Renal cortical epithelial cell (primary cell): ENCODE results near the gene GADD45B. TPM values are rescaled to one million over a fixed set of nuclear protein-coding genes. Genes with fewer than 3 reads are reported as not detected.

Source experiments
- DNase-seq: peaks from one replicate; pipeline ENCODE4 v3.0.0-alpha.2; 2011; ENCODE audit warnings: low read depth
- total RNA-seq: library from RNA; depleted of rRNA; stranded (reverse); fragments of >200 nt; gene quantifications from 2 replicates; pipeline ENCODE4 v1.2.3, GENCODE V29; 2014

The GADD45B gene
- total RNA-seq: 31.4 and 50.2 TPM in 2 replicates

- DNase-seq: peak; percentile 89
Observed at GRCh38 chr19:2475702-2476450, at the start of gene GADD45B. GADD45B (plus strand) TSS chr19:2476127; CDS start chr19:2476359, 232 bp downstream.

GRCh38 chr19:2426611-2427428 is 49.1 kb upstream of the GADD45B start:
- no peak for DNase-seq

DNA sequence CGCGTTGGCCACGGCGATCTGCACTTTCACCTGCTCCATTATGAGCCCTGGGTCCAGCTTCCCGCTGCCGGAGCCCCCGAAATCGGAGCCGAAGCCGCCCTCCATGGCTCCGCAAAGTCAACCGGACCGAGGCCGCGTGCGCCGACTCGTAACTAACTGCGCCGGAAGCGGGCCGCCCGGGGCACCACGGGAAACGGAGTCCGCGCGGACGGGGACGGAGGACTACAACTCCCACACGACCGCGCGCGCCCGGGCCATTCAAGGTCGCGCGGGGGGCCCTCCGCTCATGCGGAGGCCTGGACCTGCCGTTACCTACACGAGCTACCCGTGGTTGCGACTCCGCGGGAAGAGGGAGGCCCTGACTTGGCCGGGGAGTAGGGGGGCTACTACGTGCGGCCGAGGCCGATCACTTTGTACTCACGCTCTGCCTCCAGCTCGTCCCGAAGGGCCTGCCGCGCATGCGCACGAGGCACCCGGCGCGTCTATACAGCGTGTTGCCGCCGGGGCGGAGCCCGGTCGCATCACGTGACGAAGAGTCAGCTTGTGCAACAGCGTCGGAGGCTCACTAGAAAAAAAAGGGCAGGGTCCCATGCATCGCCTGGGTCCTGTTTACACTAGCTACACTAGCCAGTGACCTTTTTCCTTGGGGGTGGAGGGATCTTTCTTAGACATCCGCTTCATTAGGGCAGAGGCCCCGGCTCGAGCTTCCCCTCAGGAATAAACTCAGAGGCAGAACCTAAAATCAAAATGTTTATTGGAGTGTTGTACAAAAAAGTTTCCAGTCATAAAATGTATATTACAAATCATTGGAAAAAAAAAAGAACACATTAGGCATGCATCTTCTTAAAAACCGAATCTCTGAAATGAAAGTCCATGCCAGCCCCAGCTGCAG is 48.3 kb upstream of the GADD45B start, which contains the start of gene TIMM13:
Gene TIMM13, minus strand, starts transcription at position 158 of the 892 bp plus-strand sequence. Its CDS starts 53 bp downstream, at position 105.
- DNase-seq: peak; percentile 89

GRCh38 chr19:2428321-2428690 is 47.6 kb upstream of the GADD45B start:
- DNase-seq: no peak

DNA sequence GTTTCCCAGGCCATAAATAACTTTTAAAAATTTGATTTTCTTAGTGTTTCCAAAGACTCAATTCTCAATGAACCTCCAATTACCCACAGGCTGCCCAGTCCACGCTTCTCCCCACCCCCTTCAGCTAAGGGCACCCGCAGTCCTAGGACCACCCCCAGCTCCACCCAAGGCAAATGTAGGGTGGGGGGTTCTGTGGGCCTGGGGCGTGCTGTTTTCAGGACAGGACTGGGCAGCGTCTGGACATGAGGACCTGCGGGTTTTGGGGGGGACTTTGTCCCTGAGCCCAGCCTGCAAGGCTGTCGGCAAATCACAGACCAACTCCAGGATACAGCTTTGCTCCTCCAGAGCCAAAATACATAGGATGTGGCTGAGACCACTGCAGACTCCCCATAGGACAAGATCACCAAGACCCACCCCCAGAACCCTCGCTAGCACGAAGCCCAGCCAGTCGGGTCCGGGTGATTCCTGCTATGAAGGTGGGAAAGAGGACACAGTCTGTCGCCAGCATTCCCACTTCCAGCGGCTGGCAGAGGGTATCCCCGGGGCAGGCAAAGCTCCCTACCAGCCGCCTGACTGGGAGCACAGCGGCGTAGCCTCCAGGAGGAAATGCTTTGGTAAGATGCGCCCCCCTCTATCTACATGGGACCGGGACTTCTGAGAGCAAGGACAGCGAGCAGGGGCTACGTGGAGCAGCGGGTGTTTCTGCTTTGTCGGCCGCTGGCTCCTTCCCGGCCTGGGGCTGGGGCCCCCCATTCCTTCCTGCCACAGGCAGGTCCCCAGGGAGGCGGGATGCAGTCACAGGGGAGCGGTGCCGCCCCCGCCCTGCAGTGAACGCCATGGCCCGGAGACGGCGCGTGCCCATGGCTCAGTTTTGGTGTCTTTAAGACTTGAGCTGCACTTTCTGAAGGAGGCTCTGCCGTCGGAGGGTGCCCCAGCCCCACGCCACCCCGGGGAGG is 46.9 kb upstream of the GADD45B start:
- no peak for DNase-seq

- no peak for DNase-seq
Observed at GRCh38 chr19:2429917-2430535, 45.9 kb upstream of the GADD45B start.

GRCh38 chr19:2431318-2432055 is 44.4 kb upstream of the GADD45B start:
- DNase-seq: no peak

DNA sequence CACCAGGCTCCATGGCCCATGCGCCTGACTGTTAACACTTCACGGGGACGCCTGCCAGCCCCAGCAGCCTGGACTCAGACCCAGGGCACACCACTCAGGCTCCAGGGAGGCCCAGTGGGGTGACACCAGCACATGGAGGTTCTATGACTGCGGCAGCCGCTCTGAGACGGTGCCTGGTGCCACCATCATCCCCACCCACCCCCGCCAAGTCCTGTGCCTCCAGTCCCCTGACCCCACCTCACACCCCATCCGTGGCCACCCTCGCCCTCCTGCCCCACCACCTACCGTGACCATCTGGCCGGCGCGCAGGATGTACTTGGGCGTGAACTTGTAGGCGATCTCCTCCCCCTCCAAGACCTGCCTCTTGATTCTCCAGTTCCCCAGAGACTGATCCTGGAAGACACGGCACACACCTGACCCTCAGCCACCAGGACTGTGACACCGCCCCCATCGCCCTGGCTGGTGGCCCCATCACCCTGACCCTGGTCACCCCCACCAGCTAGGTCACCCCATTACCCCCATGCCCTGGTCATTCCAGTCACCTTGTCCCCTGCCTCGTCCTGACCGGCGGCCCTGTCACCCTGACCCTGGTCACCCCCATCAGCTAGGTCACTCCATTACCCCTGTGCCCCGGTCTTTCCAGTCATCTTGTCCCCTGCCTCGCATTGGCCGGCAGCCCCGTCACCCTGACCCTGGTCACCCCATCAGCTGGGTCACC is 43.6 kb upstream of the GADD45B start:
- DNase-seq: no peak

- no peak for DNase-seq
Observed at GRCh38 chr19:2433854-2434253, 42.1 kb upstream of the GADD45B start.

GRCh38 chr19:2434267-2434666 is 41.7 kb upstream of the GADD45B start:
- DNase-seq: no peak

GRCh38 chr19:2434721-2435265 is 41.1 kb upstream of the GADD45B start:
- DNase-seq: no peak

DNA sequence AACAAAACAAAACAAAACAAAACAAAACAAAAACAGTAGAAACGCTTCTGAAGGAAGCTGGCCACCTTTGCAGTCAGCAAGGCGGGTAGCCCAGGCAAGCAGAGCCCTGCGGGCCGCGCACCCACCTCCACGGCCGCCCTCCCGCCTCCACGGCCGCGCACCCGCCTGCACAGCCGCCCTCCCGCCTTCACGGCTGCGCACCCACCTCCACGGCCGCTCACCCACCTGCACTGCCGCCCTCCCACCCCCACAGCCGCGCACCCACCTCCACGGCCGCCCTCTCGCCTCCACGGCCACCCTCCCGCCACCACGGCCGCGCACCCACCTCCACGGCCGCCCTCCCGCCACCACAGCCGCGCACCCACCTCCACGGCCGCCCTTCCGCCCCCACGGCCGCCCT is 39.5 kb upstream of the GADD45B start:
- no peak for DNase-seq

- DNase-seq: no peak
Observed at GRCh38 chr19:2436926-2437325, 39.0 kb upstream of the GADD45B start.

DNA sequence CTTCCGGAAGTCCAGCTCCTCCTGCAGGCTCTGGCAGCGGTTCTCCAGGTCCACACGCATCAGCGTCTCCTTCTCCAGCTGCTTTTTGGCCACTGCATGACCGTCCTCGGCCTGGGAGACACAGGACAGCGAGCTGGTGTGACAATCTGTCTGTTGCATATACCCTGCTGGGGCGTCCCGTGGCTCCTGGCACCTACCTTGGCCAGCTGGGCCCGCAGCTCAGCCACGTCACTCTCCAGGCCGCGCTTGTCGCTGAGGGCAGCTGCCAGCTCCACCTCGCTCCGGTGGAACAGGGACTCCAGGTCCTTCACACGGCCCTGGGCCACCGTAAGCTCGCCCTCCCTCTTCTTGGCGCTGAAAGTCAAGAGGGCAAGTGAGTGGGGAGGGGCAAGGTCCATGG is 37.7 kb upstream of the GADD45B start:
- no peak for DNase-seq

- DNase-seq: no peak
Observed at GRCh38 chr19:2440515-2440914, 35.4 kb upstream of the GADD45B start.

DNA sequence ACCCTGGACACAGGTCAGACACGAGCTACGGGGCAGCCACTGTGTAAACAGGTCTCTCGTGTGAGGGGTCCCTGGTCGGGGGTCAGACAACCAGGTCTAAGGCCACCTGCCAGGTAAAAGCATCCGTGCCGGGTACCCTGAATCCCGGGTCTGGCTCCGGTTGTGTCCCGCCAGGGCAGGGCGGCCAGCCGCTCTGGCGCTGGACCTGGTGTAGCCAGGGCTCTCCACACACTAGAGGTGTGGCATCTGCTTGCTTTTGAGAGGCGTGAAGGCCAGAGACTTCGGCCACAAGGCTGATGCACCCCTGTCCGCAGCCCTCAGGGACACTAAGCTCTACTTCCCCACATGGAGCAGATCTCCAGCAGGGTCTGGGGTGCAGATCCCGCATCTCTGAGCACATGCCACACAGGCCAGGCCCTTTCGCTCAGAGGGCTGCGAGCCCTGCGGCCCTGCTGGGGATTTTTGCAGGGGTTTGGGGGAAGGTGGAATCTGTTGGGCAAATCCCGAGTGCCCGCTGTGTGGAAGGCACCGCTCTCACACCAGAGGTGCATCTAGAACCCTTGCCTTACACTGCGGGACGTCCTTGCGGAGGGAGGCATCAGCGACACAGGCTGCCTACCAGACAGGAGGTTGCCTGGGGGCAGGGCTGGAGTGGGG is 34.7 kb upstream of the GADD45B start:
- DNase-seq: no peak

- DNase-seq: no peak
Observed at GRCh38 chr19:2443116-2443784, 32.7 kb upstream of the GADD45B start.

- DNase-seq: no peak
Observed at GRCh38 chr19:2443785-2444182, 32.1 kb upstream of the GADD45B start.
